CD1c-positive myeloid dendritic cell (primary cell): ENCODE measurements around the gene RING1.

Experiments
- DNase-seq: peaks from one replicate; pipeline ENCODE4 v3.0.0-alpha.2; 2016; ENCODE audit errors: extremely low spot score

The RING1 gene

DNA sequence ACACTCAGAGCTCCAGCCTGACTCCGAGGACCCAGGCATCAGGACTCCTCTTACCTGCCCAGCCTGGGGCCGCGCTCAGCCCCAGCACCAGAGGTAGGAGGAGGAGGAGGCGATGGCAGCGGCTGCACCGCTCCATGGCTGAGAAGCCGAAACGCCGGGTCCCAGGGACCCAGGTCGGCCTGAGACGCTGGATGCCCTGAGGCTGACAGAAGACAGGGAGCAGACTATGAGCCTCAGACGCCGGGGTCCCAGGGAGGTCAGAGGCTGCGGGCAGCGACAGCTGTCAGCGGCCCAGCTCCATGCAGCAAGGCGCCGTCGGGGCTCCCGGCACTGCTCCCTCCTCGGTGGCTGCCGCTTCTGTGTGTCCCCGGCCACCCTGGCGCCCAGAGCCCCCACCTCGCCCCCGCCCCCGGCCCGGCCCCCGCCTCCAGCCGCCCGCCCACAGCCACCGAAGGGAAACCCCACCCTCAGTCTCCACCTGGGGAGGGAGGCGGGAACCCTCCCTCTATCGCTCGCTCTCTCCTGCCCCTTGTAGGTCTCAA, 16.1 kb upstream of the RING1 start, which contains the start of gene COL11A2:
TSS of gene COL11A2 (minus strand) at position 363 of the 542 bp plus-strand sequence. CDS start at position 136, 227 bp downstream.
- DNase-seq, result no peak

DNA sequence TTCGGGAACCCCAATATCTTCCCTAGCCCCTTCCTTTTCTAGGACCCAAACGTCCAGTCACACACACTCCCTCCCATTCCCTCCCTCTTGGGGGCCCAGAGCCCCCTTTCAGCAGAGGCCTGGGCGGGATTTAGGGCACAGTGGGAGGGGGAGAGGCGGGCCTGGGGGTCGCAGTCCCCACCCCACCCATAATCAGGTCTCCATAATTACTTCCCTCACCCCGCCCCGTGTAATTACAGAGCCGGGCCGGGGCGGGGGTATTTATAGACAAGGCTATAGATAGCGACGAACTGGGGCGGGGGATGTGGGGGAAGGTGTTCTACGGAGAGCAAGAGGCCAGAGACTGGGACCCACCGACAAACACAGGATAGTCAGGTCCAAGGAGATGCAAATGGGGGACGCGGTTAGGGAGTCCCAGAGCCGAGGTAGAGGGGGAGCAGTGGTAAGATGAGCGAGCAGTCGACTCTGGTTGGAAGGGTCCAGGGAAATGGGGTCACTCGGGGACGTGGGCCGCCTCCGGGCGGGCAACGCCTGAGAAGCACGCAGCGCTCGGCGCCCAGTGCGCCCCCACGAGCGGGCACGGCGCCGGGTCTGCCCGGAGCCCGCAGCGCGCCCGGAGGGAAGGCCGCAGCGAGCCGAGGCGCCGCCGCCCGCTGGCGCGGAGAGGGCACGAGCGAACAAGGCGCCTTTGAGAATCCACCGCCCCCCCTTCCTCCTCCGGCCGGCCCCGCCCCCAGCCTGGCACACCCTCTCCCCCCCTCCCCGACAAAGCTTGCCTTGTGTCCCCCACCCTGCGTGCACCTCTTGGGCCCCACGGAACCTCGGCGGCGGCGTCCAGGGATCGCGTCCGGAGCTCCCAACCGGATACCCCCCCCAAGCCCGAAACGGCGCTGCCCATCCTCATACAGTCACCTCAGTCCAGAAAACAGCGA, 15.4 kb upstream of the RING1 start:
- DNase-seq, result no peak

DNA sequence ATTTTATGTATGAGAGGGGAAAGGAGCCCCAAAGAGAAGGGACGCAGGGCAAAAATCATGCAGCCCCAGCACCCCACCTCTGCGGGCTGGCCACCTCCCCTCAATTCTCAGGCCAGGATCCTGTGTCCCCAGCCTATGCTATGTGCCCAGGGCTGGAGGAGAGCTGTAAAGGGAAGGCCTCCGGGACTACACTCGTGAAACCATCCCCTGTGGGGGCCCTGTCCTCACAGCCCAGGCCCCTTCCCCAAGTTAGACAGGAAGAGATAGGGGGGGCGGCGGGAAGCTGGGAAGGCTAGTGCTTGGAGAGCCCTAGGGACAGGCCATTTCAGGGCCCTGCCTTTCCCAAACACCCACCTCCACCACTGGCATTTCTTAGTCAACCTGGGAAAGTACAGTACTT, 14.7 kb upstream of the RING1 start:
- DNase-seq, result no peak

DNA sequence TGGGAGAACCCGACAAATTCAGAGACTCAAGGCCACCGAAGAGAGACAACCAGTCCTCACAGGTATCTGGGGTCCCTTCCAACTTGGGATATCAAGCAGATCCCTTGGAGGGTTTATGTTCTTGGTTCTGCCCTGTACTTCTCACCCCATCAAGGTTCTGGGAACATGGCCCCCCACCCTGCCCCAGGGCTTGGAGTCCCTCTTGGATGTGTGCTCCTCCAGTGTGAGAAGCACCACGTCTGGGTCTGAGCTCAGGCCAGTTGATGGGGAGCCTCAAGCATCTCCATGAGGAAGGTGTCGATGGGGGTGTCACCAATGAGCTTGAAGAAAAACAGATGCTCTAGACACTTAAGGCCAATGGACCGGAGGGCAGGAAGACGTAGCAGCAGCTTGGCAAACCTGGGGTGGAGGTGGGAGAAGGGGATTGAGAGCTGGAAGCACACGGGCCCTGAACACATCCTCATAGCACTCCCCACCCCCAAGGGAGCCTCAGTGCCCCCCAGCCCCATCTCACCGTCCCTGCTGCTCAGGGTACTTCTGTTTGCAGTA, 13.8 kb upstream of the RING1 start:
- DNase-seq, result no peak

DNA sequence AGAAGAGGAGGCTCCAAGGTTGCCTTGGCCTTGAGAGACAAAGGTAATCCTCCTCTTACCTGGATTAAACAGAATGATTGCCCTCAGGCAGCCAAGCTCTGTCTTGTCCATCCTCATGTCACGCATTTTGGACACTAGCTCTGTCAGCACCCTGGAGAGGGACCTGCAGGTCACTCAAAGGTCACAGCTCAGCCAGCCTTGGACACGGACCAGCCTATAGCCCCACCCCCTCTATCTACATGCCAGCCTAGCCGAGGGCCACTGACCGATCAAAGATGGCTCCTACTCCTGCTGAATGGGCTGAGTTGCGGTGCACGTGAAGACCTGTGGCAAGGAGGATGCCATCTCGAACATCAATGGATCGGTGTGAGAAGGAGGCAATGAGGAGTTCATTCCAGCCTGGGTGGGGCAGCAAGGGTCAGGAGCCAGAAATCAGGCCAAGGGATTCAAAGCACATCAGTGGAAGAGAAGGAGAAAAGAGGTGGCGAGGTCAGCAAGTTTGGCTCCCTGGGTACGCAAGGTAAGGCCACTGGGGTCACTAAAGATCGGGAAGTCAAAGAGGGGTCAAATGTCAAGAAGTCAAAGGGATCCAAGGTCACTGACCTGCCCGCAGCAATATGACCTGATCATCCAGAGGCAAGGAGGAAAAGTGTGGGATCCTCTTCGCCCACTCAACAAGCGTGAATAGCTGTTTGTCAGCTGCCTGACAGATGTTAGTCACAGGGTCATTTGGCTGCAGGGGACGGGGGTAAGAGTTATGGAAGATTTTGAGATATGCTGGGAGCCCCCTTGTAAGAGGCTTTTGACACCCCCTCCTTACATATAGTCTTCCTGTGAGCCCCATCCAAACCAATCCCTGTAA, 12.8 kb upstream of the RING1 start:
- DNase-seq, result no peak

DNA sequence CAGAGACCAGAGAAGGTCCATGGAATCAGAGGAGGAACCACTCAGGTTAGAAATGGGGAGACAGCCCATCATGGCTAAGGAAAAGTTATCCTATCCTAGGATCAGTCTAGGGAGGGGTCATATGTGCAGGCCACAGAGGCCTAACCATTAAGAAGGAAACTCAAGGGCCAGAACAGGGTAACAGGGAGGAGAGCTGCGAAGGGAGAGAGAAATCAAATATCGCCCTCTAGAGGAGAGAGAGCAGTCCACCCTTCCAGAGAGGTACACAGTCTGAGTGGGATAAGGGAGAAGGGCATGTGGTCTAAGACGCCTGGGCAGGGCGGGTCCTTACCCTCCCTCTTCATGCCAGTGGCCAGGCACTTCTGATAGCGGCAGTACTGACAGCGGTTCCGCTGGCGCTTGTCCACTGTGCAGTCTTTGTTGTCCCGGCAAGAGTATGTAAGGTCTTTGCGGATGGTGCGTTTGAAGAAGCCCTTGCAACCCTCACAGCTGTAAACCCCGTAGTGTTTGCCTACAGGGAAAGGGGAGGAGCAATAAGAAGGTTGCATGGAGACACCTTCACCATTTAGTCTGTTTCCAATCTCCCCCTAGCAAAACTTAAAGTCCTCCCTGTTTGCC, 10.8 kb upstream of the RING1 start:
- peak; percentile 67 for DNase-seq

DNA sequence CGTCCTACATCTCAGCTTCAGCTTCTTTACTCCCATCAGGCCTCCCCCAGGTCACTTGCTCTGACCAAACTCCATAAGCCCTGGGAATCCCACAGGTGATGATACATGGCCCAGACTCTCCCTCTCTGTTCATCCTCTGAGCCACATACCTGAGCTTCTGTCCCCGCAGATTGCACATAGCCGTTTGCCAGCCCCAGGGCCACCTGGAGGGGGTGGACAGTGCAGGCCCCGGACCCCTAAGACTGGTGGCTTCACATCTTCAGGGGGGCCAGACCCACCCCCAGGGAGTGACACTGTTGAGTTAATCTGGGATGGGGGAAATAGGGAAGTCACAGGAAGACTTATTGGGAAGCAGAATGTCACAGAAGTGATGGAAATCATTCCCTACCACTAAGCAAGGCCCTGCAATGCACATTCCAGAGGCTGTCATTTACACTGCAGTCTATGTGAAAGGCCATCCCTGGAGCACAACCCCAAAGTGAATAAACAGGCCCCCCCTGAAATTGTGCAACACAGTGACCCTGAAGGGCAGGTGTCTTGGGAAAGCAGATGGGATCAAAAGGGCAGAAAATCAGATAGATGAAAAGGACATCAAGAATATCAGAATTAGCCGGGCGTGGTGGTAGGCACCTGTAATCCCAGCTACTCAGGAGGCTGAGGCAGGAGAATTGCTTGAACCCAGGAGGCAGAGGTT, 10.0 kb upstream of the RING1 start:
- no peak for DNase-seq

DNA sequence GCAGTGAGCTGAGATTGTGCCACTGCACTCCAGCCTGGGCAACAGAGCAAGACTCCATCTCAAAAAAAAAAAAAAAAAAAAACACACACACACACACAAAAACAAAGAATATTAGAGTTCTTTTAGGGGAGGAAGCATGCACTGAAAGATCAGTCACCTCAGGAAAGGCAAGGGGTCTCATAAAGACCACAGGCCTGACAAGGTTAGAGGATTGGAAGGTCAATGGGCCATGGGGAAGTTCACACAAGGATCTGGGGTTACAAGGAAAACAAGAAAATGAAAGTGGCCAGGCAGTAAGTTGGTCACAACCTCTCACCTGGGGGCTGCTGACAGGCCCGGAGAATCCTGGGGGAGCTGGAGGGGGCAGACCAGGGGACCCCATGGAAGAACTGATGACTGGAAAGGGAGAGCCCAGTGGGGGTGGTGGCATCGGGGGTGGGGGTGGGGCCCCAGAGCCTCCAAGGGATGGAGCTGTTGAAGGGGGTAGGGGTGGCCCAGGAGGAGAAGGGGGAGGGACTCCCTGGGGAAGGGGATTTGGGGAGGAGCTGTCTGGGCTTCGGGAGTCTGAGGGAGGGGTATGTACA, 9.4 kb upstream of the RING1 start:
- DNase-seq, result no peak

DNA sequence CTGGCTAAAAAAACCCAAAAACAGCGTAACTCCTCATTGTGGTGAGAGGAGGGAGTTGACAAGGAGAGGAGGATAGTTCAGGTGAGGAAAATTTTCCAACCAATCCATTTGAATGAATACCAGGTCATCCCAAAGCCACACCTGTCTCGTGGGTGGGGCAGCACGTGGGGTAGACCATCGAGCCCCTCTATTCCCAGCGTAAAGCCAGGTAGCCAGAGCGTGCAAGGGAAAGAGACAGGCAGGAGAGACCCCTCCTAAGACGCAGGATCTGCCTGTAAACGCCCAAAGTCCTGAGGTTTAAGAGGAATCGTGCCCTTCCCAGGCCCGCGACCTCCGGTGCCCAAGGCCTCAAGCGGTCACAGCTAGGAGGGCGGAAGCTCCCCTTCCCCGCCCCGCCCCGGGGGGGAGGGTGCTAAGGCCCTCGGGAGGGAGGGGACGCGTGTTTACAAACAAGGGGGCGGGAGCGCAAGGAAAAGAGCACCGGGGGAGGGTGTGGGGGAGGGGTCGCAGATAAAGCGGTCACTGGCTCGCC, 8.5 kb upstream of the RING1 start:
- DNase-seq, result peak; percentile 87

DNA sequence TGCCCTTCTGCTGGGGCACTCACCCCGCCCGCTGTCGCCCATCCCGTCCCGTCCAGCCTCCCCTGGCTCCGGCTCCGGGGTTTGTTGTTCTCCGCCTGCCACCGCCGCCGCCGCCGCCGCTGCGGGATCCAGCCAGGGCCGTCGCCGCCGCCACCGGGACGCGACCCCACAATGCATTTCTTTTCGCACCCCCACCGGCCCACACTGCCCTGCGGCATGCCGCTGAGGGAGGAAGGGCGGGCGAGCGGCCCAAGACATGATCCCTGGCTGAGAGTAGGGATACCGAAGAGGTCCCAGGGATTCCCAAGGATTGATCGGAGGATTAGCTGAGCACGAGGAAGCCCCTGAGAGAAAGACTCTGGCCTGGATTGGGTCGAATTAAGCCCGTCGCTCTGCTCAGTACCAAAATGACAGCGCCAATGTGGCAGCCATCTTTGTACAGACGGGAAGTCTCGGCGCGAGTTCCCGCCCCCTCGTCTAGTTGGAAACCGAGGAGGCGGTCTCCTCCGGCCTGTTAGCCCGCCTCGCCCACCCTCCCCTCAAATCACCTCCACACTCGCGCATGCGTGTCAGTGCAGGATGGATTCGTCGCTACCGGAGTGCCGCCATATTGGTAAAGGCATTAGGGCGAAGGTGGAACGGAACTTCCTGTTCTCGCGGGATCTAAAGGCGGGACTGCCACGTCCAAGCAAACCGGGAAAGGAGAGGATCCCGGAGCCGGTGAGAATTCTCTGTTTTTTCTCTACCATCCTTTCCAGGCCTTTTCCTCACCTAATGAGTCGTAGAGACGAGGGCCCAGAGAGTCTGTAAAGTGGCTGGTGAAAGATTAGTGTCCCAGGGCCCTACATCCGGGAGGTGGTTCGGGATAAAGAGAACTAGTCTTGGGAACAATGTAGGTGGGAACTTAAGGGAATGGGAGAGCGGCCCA, 7.8 kb upstream of the RING1 start, which contains the start of the genes RXRB and SLC39A7:
TSS of gene RXRB (minus strand) at position 447 of the 928 bp plus-strand sequence. CDS start at position 258, 189 bp downstream.
TSS of gene SLC39A7 (plus strand) at position 649 of the 928 bp plus-strand sequence. CDS start 379 bp downstream, outside the sequence.
- peak; percentile 100 for DNase-seq

DNA sequence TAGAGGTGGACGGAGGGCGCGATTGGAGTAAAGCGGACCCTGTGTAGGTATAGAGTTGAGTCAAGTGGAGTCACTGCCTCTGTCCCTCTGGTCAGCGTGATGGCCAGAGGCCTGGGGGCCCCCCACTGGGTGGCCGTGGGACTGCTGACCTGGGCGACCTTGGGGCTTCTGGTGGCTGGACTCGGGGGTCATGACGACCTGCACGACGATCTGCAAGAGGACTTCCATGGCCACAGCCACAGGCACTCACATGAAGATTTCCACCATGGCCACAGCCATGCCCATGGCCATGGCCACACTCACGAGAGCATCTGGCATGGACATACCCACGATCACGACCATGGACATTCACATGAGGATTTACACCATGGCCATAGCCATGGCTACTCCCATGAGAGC, 7.2 kb upstream of the RING1 start:
- DNase-seq, result no peak

DNA sequence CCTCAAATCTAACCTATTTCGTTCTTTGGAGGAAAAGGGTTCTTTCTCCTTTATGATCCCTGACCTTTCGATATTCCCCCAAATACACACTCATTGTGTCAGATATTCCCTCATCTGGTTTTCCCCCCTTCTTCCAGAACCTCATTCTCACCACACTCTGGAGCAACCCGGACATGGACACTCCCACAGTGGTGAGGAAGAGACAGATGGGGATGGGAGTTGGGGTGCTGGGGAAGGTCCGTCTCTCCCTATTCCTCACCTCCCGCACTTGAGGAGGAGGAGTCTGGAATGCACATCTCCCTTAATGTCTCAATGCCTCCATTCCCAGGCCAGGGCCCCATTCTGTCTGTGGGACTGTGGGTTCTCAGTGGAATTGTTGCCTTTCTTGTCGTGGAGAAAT, 6.4 kb upstream of the RING1 start:
- DNase-seq, result no peak

DNA sequence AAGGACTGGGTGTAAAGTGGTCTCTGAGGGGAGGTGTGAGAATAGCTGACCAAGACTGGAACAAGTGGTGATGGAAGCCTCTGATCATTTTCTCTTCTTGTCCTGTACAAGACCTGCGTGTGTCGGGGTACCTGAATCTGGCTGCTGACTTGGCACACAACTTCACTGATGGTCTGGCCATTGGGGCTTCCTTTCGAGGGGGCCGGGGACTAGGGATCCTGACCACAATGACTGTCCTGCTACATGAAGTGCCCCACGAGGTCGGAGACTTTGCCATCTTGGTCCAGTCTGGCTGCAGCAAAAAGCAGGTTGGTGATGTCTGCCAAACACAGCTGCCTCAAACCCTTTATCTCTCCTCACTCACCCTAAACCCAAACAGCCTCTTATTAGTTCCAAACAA, 5.5 kb upstream of the RING1 start:
- no peak for DNase-seq

DNA sequence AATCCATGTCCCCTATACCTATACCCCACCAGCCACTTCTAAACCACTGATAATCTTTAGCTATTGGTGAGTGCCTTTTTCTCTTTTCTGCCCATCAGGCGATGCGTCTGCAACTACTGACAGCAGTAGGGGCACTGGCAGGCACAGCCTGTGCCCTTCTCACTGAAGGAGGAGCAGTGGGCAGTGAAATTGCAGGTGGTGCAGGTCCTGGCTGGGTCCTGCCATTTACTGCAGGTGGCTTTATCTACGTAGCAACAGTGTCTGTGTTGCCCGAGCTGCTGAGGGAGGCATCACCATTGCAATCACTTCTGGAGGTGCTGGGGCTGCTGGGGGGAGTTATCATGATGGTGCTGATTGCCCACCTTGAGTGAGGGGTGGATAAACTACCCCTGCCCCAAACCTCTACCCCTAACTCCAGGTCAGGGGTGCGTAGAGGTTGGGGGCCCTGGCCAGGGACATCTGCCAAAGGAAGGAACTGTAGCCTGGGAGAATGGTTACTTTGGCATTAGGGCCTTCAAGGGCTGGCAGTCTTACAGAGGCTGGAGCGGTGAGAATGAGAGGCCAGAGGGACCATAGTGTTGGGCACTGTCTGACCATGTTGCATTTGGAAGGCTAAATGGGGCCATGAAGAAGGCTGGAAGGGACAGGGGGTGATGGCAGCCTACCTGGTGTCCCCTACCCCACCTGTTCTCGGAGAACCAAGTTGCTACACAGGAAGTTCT, 4.7 kb upstream of the RING1 start:
- no peak for DNase-seq

DNA sequence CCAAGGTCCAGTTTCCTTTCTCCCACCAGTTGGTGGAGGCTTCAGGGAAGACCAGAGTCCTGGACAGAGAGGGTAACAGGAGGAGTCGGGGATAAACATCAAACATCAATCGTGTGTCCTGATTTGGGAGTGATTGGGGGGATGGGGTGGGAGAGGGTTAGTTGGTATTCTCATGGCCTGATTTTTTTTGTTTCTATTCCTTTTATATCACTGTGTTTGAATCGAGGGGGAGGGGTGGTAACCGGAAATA, 4.2 kb upstream of the RING1 start:
- DNase-seq, result no peak

DNA sequence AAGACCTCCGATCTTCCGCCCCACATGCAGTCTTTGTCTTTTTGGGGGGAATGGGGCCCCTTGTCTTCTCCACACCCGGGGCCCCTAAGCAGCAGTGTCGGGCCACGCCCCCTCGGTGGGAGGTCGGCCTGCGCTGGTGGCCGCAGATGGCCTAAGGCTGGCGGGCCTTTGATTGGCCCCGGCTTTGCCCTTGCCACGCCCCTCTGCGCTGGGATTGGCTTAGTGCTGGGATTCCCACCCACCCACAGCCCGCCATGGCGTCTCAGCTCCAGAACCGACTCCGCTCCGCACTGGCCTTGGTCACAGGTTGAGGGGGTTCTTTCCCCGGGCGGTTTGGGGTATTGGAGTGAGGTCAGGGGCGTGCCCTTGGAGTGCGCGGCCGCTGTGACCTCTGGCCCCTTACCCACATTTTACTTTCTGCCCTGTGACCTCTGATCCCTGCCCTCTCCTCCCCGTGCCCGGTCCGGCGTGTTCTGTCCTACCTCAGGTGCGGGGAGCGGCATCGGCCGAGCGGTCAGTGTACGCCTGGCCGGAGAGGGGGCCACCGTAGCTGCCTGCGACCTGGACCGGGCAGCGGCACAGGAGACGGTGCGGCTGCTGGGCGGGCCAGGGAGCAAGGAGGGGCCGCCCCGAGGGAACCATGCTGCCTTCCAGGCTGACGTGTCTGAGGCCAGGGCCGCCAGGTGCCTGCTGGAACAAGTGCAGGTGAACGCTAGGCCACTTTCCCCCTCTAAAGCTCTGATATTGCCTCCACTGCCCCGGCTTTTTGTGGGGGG, 3.7 kb upstream of the RING1 start, which contains the start of gene HSD17B8:
TSS of gene HSD17B8 (plus strand) at position 241 of the 776 bp plus-strand sequence. CDS start at position 255, 14 bp downstream.
- DNase-seq, result peak; percentile 93

DNA sequence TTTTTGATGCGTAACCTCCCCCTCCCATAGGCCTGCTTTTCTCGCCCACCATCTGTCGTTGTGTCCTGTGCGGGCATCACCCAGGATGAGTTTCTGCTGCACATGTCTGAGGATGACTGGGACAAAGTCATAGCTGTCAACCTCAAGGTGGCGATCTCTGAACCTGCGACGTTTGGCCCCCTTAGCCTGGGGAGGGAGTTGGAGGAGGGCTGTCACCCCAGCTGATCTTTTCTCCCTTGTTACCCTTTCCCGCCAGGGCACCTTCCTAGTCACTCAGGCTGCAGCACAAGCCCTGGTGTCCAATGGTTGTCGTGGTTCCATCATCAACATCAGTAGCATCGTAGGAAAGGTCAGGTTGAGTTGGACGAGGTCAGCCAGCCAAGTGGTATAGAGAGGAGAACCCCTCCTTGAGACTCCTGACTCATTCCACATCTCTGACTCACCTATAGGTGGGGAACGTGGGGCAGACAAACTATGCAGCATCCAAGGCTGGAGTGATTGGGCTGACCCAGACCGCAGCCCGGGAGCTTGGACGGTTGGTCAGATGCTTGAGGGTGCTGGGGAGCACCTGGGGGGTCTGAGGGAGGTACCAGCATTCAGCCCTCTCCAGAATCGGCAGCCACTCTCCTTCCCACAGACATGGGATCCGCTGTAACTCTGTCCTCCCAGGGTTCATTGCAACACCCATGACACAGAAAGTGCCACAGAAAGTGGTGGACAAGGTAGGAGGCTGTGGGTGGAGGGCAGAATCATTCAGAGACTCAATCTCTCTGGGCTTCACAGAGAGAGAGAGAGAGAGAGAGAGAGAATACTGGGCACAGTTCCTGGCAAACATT, 2.9 kb upstream of the RING1 start:
- DNase-seq, result peak; percentile 43
